Right atrium auricular region (tissue), 2 donors: ENCODE measurements around the gene LMTK2. TPM values are rescaled to one million over a fixed set of nuclear protein-coding genes. Genes with fewer than 3 reads are reported as not detected.
A peak's percentile ranks its signal among the peaks of the same experiment; 100 is the strongest.

Source experiments
- DNase-seq: peaks from one replicate; pipeline ENCODE4 v3.0.0-alpha.2; 2019; ENCODE audit warnings: low spot score
- H3K27ac ChIP-seq, 2 donors: fragments of 200-600 bp; sonication (generic); 1 replicate in 1 of 2; 2 replicates in 1 of 2; pipeline ENCODE4 v1.5.1; 2016 to 2019
- H3K27me3 ChIP-seq, 2 donors: fragments of 200-600 bp; sonication (generic); one replicate each; pipeline versions ENCODE4 v1.5.1 to v1.6.0; 2017 to 2019
- H3K36me3 ChIP-seq: fragments of 200-600 bp; sonication (generic); one replicate; pipeline ENCODE4 v1.5.1; 2016
- H3K4me1 ChIP-seq, 2 donors: fragments of 200-600 bp; sonication (generic); one replicate each; pipeline versions ENCODE4 v1.5.1 to v1.6.0; 2017 to 2019
- H3K4me3 ChIP-seq, 2 donors: fragments of 200-600 bp; sonication (generic); 1 replicate in 1 of 2; 2 replicates in 1 of 2; pipeline ENCODE4 v1.5.1; 2017 to 2019; ENCODE audit warnings: mild to moderate bottlenecking in 1 of 2, moderate library complexity in 1 of 2
- H3K9me3 ChIP-seq, 2 donors: fragments of 200-600 bp; sonication (generic); one replicate each; pipeline ENCODE4 v1.5.1; 2019
- total RNA-seq, 2 donors: library from RNA; depleted of rRNA; stranded (reverse); fragments of >200 nt; gene quantifications; one replicate each; pipeline ENCODE4 v1.1.0, GENCODE V29; 2016
- TF ChIP-seq, protein P1 (sequence below), 2 donors: fragments of 200-600 bp; sonication (generic); IDR thresholded peaks; one replicate each; pipeline ENCODE4 v1.5.1; 2019; ENCODE audit warnings: antibody characterized with exemption in 2 of 2

LMTK2 gene
- total RNA-seq, 2 donors from 2014 or later = 39.2 to 54.1 TPM

DNA sequence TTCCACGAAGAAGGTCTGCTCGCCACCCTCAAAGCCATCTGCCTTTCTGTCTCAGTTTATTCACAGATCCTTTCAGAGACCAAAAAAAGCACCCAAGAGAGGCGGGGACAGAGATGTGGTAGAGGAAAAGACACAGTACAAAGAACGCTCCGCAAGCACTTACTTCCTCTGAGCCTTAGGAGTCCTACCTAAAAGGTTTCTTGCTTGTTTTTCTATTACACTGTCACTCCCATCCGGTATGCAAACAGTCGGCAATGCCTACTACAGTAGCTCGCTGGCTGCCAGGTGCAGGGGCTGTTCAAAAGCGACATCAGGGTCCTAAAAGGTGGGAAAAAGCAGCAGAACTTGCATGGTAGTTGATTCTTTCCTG, 144.6 kb downstream of the LMTK2 start:
- TF ChIP-seq, protein P1, sequence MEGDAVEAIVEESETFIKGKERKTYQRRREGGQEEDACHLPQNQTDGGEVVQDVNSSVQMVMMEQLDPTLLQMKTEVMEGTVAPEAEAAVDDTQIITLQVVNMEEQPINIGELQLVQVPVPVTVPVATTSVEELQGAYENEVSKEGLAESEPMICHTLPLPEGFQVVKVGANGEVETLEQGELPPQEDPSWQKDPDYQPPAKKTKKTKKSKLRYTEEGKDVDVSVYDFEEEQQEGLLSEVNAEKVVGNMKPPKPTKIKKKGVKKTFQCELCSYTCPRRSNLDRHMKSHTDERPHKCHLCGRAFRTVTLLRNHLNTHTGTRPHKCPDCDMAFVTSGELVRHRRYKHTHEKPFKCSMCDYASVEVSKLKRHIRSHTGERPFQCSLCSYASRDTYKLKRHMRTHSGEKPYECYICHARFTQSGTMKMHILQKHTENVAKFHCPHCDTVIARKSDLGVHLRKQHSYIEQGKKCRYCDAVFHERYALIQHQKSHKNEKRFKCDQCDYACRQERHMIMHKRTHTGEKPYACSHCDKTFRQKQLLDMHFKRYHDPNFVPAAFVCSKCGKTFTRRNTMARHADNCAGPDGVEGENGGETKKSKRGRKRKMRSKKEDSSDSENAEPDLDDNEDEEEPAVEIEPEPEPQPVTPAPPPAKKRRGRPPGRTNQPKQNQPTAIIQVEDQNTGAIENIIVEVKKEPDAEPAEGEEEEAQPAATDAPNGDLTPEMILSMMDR (IDR thresholded peaks at IDR 0.05) = no peak
- no peaks in the 10 kb centered on the region for H3K36me3 ChIP-seq
- peaks cover 0 to 36% of the 10 kb centered on the region in 2 donors for H3K4me1 ChIP-seq
- H3K27ac ChIP-seq = peak overlapping the region; percentile 75 to 84
- DNase-seq = no peak
- no peaks in the 10 kb centered on the region for H3K9me3 ChIP-seq
- no peaks in the 10 kb centered on the region for H3K27me3 ChIP-seq
- H3K4me3 ChIP-seq = peak overlapping the region; percentile 73 to 85

DNA sequence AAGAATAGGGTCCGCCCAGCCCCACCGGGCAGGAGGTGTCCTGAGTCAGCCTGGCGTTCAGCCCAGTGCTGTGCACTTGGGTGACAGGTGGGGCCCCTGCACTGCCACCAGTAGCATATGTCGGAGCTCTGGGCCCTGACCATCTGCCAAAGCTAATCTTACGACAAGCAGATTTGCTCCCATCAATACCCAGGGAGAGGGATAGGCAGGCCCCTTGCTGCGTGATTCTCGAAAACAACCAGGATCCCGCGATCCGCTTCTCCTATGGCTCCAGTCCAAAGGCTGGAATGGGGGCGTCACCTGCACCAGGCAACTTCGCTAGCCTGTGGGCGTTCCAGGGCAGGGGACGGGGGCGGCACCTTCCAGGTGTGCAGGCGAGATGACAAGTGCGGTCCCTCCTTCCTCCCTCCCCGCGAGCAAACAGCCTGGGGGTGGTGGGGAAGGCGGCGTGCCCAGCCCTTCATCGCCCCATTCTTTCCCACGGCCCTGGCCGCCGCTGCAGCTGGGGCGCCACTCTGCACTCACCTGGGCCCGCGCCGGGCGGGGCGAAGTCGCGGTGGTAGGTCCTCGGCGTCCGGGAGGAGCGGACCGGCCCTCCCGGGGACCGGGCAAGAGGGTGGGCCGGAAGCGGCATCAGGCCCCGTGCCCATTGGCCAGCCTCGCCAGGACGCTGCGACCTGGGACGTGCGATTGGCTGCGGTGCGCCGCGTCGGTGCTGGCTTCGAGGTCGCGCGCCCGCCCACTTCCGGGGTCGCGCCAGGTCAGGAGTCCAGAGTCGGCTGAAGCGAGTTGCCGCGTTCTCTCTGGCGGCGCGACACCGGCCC, 145.2 kb downstream of the LMTK2 start, which contains the start of gene TECPR1:
Gene TECPR1 (minus strand): TSS at position 632 of the 824 bp plus-strand sequence. CDS start 6,086 bp downstream, outside the sequence.
- TF ChIP-seq, protein P1 (IDR thresholded peaks at IDR 0.05) = no peak
- Histone ChIP-seq H3K9me3 (no peaks in the 10 kb centered on the region), H3K27ac (peak within 1 kb of the TSS; percentile 75 to 84), H3K36me3 (no peaks in the 10 kb centered on the region), H3K4me1 (peaks cover 0 to 36% of the 10 kb centered on the region in 2 donors), H3K4me3 (peak within 1 kb of the TSS; percentile 73 to 85), H3K27me3 (no peaks in the 10 kb centered on the region)
- DNase-seq = peak; percentile 96

DNA sequence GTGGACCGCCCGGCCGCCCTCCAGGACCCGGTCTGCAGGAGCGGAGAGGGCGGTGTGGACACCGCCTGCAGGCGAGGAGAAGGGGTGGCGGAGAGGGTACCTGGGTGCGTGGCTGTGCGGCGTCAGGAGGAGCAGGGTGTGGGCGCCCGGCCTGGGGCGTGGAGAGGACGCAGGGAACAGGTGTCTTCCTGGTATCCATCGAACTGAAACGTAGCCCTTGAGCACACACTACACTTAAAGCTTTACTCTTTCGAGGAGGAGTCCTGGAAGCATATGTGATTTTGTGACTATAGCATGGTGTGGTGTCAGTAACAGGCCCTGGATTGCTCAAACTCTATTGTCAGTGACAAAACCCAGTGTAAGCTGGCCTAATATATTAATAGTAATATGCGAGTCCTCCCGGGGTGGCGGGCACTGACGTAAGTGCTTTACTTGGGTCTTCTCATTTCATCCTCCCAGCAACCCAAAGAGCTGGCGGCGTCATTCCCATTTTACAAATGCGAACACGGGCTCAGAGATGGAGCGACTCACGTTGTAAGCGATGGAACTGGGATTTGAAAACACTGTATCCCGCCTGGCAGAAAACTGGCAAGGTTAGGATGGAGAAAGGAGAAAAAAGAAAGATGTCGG, 145.9 kb downstream of the LMTK2 start:
- peaks cover 0 to 36% of the 10 kb centered on the region in 2 donors for H3K4me1 ChIP-seq
- TF ChIP-seq, protein P1 (IDR thresholded peaks at IDR 0.05) = no peak
- no peak for DNase-seq
- peak overlapping the region; percentile 73 to 85 for H3K4me3 ChIP-seq
- no peaks in the 10 kb centered on the region for H3K27me3 ChIP-seq
- H3K36me3 ChIP-seq = no peaks in the 10 kb centered on the region
- H3K27ac ChIP-seq = peak overlapping the region; percentile 75 to 84
- no peaks in the 10 kb centered on the region for H3K9me3 ChIP-seq

DNA sequence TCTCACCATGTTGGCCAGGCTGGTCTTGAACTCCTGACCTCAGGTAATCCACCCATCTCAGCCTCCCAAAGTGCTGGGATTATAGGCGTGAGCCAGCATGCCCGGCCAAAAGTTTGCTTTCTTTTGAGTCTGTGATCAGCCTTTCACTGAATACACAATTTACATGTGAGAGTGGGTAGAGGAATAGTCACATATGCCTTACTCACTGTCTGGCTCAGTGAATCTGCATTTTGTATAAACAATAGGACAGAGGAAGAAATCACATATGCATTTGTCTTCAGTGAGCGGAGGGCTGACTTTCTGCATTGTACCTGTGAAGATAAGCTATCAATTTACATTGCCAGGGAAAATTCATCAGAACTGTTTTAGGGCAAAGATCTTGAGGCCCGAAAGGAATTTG, 147.9 kb downstream of the LMTK2 start:
- DNase-seq = no peak
- no peaks in the 10 kb centered on the region for H3K27me3 ChIP-seq

DNA sequence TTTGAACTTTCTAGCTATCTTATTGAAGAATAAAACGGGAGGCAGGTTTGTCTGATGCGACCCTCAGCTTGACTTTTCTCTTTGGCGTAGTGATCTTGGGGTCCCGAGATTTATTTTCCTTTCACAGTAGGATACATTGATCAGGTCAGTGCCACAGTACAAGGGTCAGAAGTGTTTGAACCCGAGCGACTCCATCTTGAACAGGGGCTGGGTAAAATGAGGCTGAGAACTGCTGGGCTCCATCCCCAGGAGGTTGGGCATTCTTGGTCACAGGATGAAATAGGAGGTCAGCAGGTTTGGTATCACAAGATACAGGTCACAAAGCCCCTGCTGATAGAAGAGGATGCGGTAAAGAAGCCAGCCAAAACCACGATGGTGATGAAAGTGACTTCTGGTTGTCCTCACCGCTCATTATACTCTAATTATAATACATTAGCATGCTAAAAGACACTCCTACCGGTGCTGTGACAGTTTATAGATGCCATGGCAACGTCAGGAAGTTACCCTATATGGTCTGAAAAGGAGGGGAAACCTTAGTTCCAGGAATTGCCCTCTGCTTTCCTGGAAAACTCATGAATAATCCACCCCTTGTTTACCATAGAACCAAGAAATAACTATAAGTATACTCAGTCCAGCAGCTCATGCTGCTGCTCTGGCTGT, 148.4 kb downstream of the LMTK2 start:
- TF ChIP-seq, protein P1 (IDR thresholded peaks at IDR 0.05) = no peak
- Histone ChIP-seq H3K4me1 (peaks cover 0 to 28% of the 10 kb centered on the region in 2 donors), H3K4me3 (no peak overlapping the region), H3K27ac (no peak overlapping the region), H3K27me3 (no peaks in the 10 kb centered on the region), H3K9me3 (no peaks in the 10 kb centered on the region), H3K36me3 (no peaks in the 10 kb centered on the region)
- DNase-seq = no peak

More for the DNA sequence above, 147.9 kb downstream of the LMTK2 start:
- Histone ChIP-seq H3K4me1 (peaks cover 0 to 29% of the 10 kb centered on the region in 2 donors), H3K27ac (no peak overlapping the region), H3K4me3 (no peak overlapping the region), H3K9me3 (no peaks in the 10 kb centered on the region), H3K36me3 (no peaks in the 10 kb centered on the region)
- TF ChIP-seq, protein P1 (IDR thresholded peaks at IDR 0.05) = no peak
